CD14-positive monocyte (primary cell): ENCODE data around the gene SLC9C1. TPM values are rescaled to one million over a fixed set of nuclear protein-coding genes. Genes with fewer than 3 reads are reported as not detected.

Experiments
- DNase-seq, 3 donors: peaks; one replicate each; pipeline ENCODE4 v3.0.0-alpha.2; 2011 to 2022
- H2AFZ ChIP-seq: 2 replicates; pipeline ENCODE4 v1.6.0; 2012; ENCODE audit warnings: mild to moderate bottlenecking, low read depth, low read length, inconsistent platforms; ENCODE audit not compliant: insufficient read depth, poor library complexity, severe bottlenecking
- H3K27ac ChIP-seq, 2 donors: 1 replicate in 1 of 2; 2 replicates in 1 of 2; pipeline ENCODE4 v1.5.1; 2012 to 2013; ENCODE audit warnings: low read length in 2 of 2, control low read depth in 1 of 2, inconsistent platforms in 1 of 2, low read depth in 1 of 2, mild to moderate bottlenecking in 1 of 2
- H3K27me3 ChIP-seq, 2 donors: one replicate each; pipeline versions ENCODE4 v1.6.0 to v1.6.1; 2011 to 2013; ENCODE audit warnings: low read length in 2 of 2; ENCODE audit not compliant: control insufficient read depth in 2 of 2, insufficient read depth in 2 of 2
- H3K36me3 ChIP-seq, 2 donors: replicated peaks in 1 of 2; 1 replicate in 1 of 2; 2 replicates in 1 of 2; pipeline versions ENCODE4 v1.5.1 to v1.6.1; 2012 to 2013; ENCODE audit warnings: low read length in 2 of 2, control low read depth in 1 of 2, inconsistent platforms in 1 of 2, mild to moderate bottlenecking in 1 of 2; ENCODE audit not compliant: insufficient read depth in 2 of 2, control insufficient read depth in 1 of 2
- H3K4me1 ChIP-seq, 2 donors: 1 replicate in 1 of 2; 2 replicates in 1 of 2; pipeline versions ENCODE4 v1.5.1 to v1.6.1; 2012 to 2013; ENCODE audit warnings: low read length in 2 of 2, control low read depth in 1 of 2, inconsistent platforms in 1 of 2, mild to moderate bottlenecking in 1 of 2, moderate library complexity in 1 of 2; ENCODE audit not compliant: insufficient read depth in 2 of 2, control insufficient read depth in 1 of 2
- H3K4me2 ChIP-seq: replicated peaks from 2 replicates; pipeline ENCODE3; 2012; ENCODE audit warnings: low read length, moderate library complexity, mild to moderate bottlenecking; ENCODE audit not compliant: poor library complexity, severe bottlenecking; ENCODE audit errors: extremely low read depth
- H3K4me3 ChIP-seq, 3 experiments: fragments of 200-600 bp in 1 of 3; sonication (generic) in 1 of 3; replicated peaks in 1 of 3; 1 replicate in 2 of 3; 2 replicates in 1 of 3; pipeline ENCODE4 v1.5.1; 2011 to 2013; ENCODE audit warnings: low read length in 3 of 3, mild to moderate bottlenecking in 3 of 3, control low read depth in 2 of 3, low read depth in 2 of 3, inconsistent platforms in 1 of 3, moderate library complexity in 1 of 3
- H3K79me2 ChIP-seq: 2 replicates; pipeline ENCODE4 v1.6.0; 2012; ENCODE audit warnings: mild to moderate bottlenecking, control low read depth, inconsistent platforms, low read length, moderate library complexity; ENCODE audit not compliant: insufficient read depth
- H3K9ac ChIP-seq: 2 replicates; pipeline ENCODE4 v1.6.0; 2017; ENCODE audit warnings: low read length, mild to moderate bottlenecking; ENCODE audit not compliant: insufficient read depth, poor library complexity, severe bottlenecking
- H3K9me3 ChIP-seq, 2 donors: replicated peaks in 1 of 2; 1 replicate in 1 of 2; 2 replicates in 1 of 2; pipeline versions ENCODE4 v1.5.1 to v1.6.1; 2012 to 2013; ENCODE audit warnings: low read length in 2 of 2, control low read depth in 1 of 2; ENCODE audit not compliant: control insufficient read depth in 1 of 2, insufficient read depth in 1 of 2
- H4K20me1 ChIP-seq: 2 replicates; pipeline ENCODE4 v1.6.0; 2012; ENCODE audit warnings: mild to moderate bottlenecking, low read length, control low read depth, moderate library complexity; ENCODE audit not compliant: insufficient read depth
- H3K27ac Mint-ChIP-seq, 7 donors: one replicate each; pipeline ENCODE4 v1.8.0; 2020; ENCODE audit warnings: mild to moderate bottlenecking in 7 of 7, mixed read lengths in 7 of 7, moderate library complexity in 6 of 7, inconsistent platforms in 2 of 7
- H3K27me3 Mint-ChIP-seq, 3 donors: one replicate each; pipeline ENCODE4 v1.8.0; 2021 to 2022; ENCODE audit warnings: low read depth in 3 of 3, mild to moderate bottlenecking in 3 of 3, mixed read lengths in 3 of 3, moderate library complexity in 3 of 3, inconsistent platforms in 1 of 3
- H3K36me3 Mint-ChIP-seq, 2 donors: one replicate each; pipeline ENCODE4 v1.8.0; 2020; ENCODE audit warnings: mixed read lengths in 2 of 2, inconsistent platforms in 1 of 2, mild to moderate bottlenecking in 1 of 2
- H3K4me1 Mint-ChIP-seq: one replicate; pipeline ENCODE4 v1.8.0; 2020; ENCODE audit warnings: mild to moderate bottlenecking, mixed read lengths
- H3K4me3 Mint-ChIP-seq, 2 donors: one replicate each; pipeline ENCODE4 v1.8.0; 2020; ENCODE audit warnings: mild to moderate bottlenecking in 2 of 2, mixed read lengths in 2 of 2, moderate library complexity in 1 of 2
- H3K9me3 Mint-ChIP-seq, 7 donors: one replicate each; pipeline ENCODE4 v1.8.0; 2020 to 2022; ENCODE audit warnings: mixed read lengths in 7 of 7, mild to moderate bottlenecking in 6 of 7, moderate library complexity in 6 of 7, inconsistent platforms in 2 of 7
- CTCF ChIP-seq: fragments of 200-600 bp; IDR thresholded peaks from one replicate; pipeline ENCODE4 v1.8.0; 2022; ENCODE audit warnings: antibody characterized with exemption, mild to moderate bottlenecking
- WGBS: methylation state at CpG from one replicate; pipeline ENCODE4 v1.1.5; 2013; ENCODE audit warnings: missing lambda C conversion rate; ENCODE audit not compliant: insufficient coverage; 5-methylcytosine and 5-hydroxymethylcytosine counted together
- intact Hi-C, 2 donors: fragments of 100-400 bp; cut with micrococcal nuclease; formaldehyde crosslinking; loops; one replicate each; pipeline versions ENCODE4 v1.15.0 to v1.15.1; 2023
- polyA plus RNA-seq, 3 donors: library from polyadenylated mRNA; depleted of rRNA in 1 of 3; unstranded in 2 of 3; stranded (reverse) in 1 of 3; fragments of 300-500 nt in 2 of 3; fragments of >200 nt in 1 of 3; fragmentation: Illumina TruSeq in 2 of 3; gene quantifications; 1 replicate in 2 of 3; 2 replicates in 1 of 3; pipeline ENCODE4 v1.2.3, GENCODE V29; 2012 to 2021

SLC9C1 gene
- polyA plus RNA-seq, 3 donors = not detected

- Histone ChIP-seq H3K36me3 (no peaks in the 10 kb centered on the region), H3K27ac (no peak overlapping the region), H3K27me3 (no peaks in the 10 kb centered on the region), H2AFZ (no peak overlapping the region), H3K9me3 (peaks cover 0 to 4% of the 10 kb centered on the region in 2 donors), H3K4me1 (peaks cover 7 to 14% of the 10 kb centered on the region in 2 donors), H4K20me1 (no peaks in the 10 kb centered on the region), H3K9ac (no peak overlapping the region), H3K4me3 (no peak overlapping the region), H3K4me2 (no peak overlapping the region), H3K79me2 (no peaks in the 10 kb centered on the region)
- Mint-ChIP-seq H3K4me1 (peaks cover 18% of the 10 kb centered on the region), H3K27me3 (no peaks in the 10 kb centered on the region), H3K36me3 (no peaks in the 10 kb centered on the region), H3K4me3 (no peak overlapping the region), H3K9me3 (peaks cover 0 to 8% (median 4%) of the 10 kb centered on the region in 7 donors), H3K27ac (no peak overlapping the region)
- no peak for TF ChIP-seq CTCF
- intact Hi-C loops = no loop called here
- DNase-seq = no peak
- 92% methylated on average over 2 of the region's 4 CpGs for WGBS
These were observed 25.7 kb upstream of the SLC9C1 start for GRCh38 chr3:112319516-112320276.

- H3K27me3 Mint-ChIP-seq = peaks cover 0 to 1% (median 0%) of the 10 kb centered on the region in 3 donors
- Histone ChIP-seq H3K27me3 (no peaks in the 10 kb centered on the region), H4K20me1 (no peaks in the 10 kb centered on the region), H3K9me3 (peaks cover 0 to 4% of the 10 kb centered on the region in 2 donors), H3K79me2 (no peaks in the 10 kb centered on the region), H2AFZ (no peak overlapping the region), H3K4me3 (no peak overlapping the region), H3K4me2 (no peak overlapping the region), H3K36me3 (no peaks in the 10 kb centered on the region), H3K9ac (no peak overlapping the region), H3K27ac (no peak overlapping the region), H3K4me1 (peaks cover 9 to 13% of the 10 kb centered on the region in 2 donors)
- H3K4me1 Mint-ChIP-seq = peaks cover 14% of the 10 kb centered on the region
- H3K4me3 Mint-ChIP-seq = no peak overlapping the region
- no CpG with 5 or more reads among the region's 1 CpG for WGBS
- H3K9me3 Mint-ChIP-seq = peaks cover 0 to 8% (median 4%) of the 10 kb centered on the region in 7 donors
- no peaks in the 10 kb centered on the region for H3K36me3 Mint-ChIP-seq
- TF ChIP-seq CTCF = no peak
- intact Hi-C loops = no loop called here
- no peak for DNase-seq
- no peak overlapping the region for H3K27ac Mint-ChIP-seq
These were observed 21.8 kb upstream of the SLC9C1 start for GRCh38 chr3:112315791-112316190.
